ENCODE data around the gene FSTL3.

- TF ChIP-seq POLR2AphosphoS5 (IDR thresholded peaks at IDR 0.05; ENCODE audit: low read depth, low read length) (no peak), CTCF (IDR thresholded peaks at IDR 0.05; ENCODE audit: control extremely low read depth in 1 of 3, insufficient read depth in 1 of 3, low read depth in 1 of 3, low read length in 3 of 3) (no peak), POLR2A (IDR thresholded peaks at IDR 0.05; ENCODE audit: control extremely low read depth in 1 of 2, low read depth in 2 of 2, low read length in 2 of 2) (no peak), SP1 (IDR thresholded peaks at IDR 0.05; ENCODE audit: low read depth, low read length) (no peak), ATF3 (IDR thresholded peaks at IDR 0.05; ENCODE audit: insufficient read depth, low read depth, low read length) (no peak), SUZ12 (IDR thresholded peaks at IDR 0.05; ENCODE audit: low read length) (no peak), TEAD4 (IDR thresholded peaks at IDR 0.05; ENCODE audit: low read depth, low read length) (no peak), EP300 (IDR thresholded peaks at IDR 0.05; ENCODE audit: borderline replicate concordance in 1 of 2, low read depth in 2 of 2, low read length in 2 of 2) (peak in 1 of 2 experiments; percentile 55; a peak in 1 of 3 replicates), SP2 (IDR thresholded peaks at IDR 0.05; ENCODE audit: low read length) (no peak), MAX (IDR thresholded peaks at IDR 0.05) (no peak), KDM1A (IDR thresholded peaks at IDR 0.05; ENCODE audit: borderline replicate concordance, low read length) (no peak), MAFK (IDR thresholded peaks at IDR 0.05; ENCODE audit: low read depth, low read length) (no peak), HDAC6 (IDR thresholded peaks at IDR 0.05; ENCODE audit: low read depth, low read length) (no peak)
Observed at GRCh38 chr19:704447-704741, 28.2 kb downstream of the FSTL3 start.
